Measurements from ENCODE around the gene NCOA7.

Gene NCOA7

DNA sequence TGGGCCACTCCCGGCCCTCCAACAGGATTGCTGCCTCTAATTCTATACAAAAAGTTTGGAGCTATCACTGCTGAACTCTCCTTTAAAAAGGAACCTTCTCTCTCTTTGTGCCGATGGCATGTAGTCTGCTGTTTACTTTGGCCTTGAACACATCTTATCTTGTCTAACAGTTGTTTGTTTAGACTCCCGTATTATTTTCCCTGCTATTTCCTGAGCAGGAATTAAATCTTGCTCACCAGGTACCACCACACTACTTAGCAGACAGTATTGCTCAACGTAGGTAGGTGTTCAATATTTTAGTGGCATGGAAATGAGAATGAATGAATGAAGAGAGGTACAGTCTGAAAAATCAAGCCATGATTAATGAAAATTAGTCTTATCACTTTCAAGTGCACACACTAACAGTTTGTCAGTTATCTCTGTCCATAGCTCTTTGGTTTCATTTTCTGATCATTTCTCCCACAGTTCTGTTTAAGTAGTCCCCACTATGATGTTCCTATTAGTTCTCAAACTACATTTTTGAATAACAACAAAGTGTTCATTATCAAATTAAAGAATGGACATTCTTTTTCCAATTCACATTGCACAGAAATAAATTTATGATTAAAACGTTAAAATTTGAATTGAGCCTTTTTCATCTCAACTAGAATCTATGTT, 48.2 kb upstream of the NCOA7 start:
- H3K4me2 ChIP-seq (ENCODE audit: low read length): peak overlapping the region; percentile 92
- no peaks in the 10 kb centered on the region for H4K20me1 ChIP-seq (ENCODE audit: insufficient read depth, low read length)
- peaks cover 4% of the 10 kb centered on the region; the same call in 1 of the 2 replicates for H3F3A ChIP-seq (ENCODE audit: insufficient read depth, low read length)
- H3K4me3 ChIP-seq (ENCODE audit: low read depth, low read length, poor library complexity, severe bottlenecking): peak overlapping the region; percentile 45
- H3K9ac ChIP-seq (ENCODE audit: low read length): peak overlapping the region; percentile 21
- H3K36me3 ChIP-seq (ENCODE audit: insufficient read depth, low read length): no peaks in the 10 kb centered on the region
- H3K4me1 ChIP-seq (ENCODE audit: insufficient read depth, low read length, severe bottlenecking): peaks cover 69% of the 10 kb centered on the region
- no peaks in the 10 kb centered on the region for H3K79me2 ChIP-seq (ENCODE audit: insufficient read depth, low read length)
- no peak overlapping the region for H2AFZ ChIP-seq (ENCODE audit: low read length)
- no peaks in the 10 kb centered on the region for H3K9me2 ChIP-seq (ENCODE audit: low read depth, low read length)
- H3K9me3 ChIP-seq (ENCODE audit: low read length): no peaks in the 10 kb centered on the region
- TF ChIP-seq EZH2 (IDR thresholded peaks at IDR 0.05; ENCODE audit: borderline replicate concordance, low read length): no peak
- TF ChIP-seq, protein P1, sequence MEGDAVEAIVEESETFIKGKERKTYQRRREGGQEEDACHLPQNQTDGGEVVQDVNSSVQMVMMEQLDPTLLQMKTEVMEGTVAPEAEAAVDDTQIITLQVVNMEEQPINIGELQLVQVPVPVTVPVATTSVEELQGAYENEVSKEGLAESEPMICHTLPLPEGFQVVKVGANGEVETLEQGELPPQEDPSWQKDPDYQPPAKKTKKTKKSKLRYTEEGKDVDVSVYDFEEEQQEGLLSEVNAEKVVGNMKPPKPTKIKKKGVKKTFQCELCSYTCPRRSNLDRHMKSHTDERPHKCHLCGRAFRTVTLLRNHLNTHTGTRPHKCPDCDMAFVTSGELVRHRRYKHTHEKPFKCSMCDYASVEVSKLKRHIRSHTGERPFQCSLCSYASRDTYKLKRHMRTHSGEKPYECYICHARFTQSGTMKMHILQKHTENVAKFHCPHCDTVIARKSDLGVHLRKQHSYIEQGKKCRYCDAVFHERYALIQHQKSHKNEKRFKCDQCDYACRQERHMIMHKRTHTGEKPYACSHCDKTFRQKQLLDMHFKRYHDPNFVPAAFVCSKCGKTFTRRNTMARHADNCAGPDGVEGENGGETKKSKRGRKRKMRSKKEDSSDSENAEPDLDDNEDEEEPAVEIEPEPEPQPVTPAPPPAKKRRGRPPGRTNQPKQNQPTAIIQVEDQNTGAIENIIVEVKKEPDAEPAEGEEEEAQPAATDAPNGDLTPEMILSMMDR (IDR thresholded peaks at IDR 0.05; ENCODE audit: low read length): no peak
- peak overlapping the region; percentile 98 for H3K27ac ChIP-seq (ENCODE audit: low read depth, low read length, poor library complexity, severe bottlenecking)
- H3K27me3 ChIP-seq (ENCODE audit: insufficient read depth, low read length): no peaks in the 10 kb centered on the region

DNA sequence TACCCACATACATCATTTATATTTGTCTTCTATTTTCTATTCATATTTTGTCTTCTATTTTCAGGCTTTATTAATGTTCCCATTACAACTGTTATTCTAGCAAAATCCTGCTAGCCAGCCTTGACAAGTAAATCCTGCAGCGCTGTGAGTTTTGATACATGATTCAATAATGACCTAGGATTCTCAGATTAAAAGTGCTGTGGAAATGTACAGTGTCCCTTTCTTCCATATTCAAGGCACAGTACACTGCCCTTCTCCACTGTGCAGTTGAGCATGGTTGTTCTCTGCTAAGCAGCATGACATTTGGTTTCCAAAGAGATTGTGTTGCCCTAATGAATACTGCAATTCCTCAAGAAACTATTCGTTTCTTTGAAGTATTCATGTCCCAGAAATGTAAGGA, 47.2 kb upstream of the NCOA7 start:
- Histone ChIP-seq H3K27ac (ENCODE audit: low read depth, low read length, poor library complexity, severe bottlenecking) (peak overlapping the region; percentile 98), H3K79me2 (ENCODE audit: insufficient read depth, low read length) (no peaks in the 10 kb centered on the region), H3K27me3 (ENCODE audit: insufficient read depth, low read length) (no peaks in the 10 kb centered on the region), H3K4me2 (ENCODE audit: low read length) (peak overlapping the region; percentile 92), H3K4me1 (ENCODE audit: insufficient read depth, low read length, severe bottlenecking) (peaks cover 71% of the 10 kb centered on the region), H3K9me3 (ENCODE audit: low read length) (no peaks in the 10 kb centered on the region), H3K9ac (ENCODE audit: low read length) (peak overlapping the region; percentile 21; the same call in 1 of the 2 replicates), H3K4me3 (ENCODE audit: low read depth, low read length, poor library complexity, severe bottlenecking) (peak overlapping the region; percentile 45), H2AFZ (ENCODE audit: low read length) (no peak overlapping the region), H3K9me2 (ENCODE audit: low read depth, low read length) (no peaks in the 10 kb centered on the region), H3K36me3 (ENCODE audit: insufficient read depth, low read length) (no peaks in the 10 kb centered on the region), H4K20me1 (ENCODE audit: insufficient read depth, low read length) (no peaks in the 10 kb centered on the region), H3F3A (ENCODE audit: insufficient read depth, low read length) (peaks cover 4% of the 10 kb centered on the region; the same call in 1 of the 2 replicates)
- TF ChIP-seq EZH2 (IDR thresholded peaks at IDR 0.05; ENCODE audit: borderline replicate concordance, low read length): no peak
- TF ChIP-seq, protein P1 (IDR thresholded peaks at IDR 0.05; ENCODE audit: low read length): no peak

DNA sequence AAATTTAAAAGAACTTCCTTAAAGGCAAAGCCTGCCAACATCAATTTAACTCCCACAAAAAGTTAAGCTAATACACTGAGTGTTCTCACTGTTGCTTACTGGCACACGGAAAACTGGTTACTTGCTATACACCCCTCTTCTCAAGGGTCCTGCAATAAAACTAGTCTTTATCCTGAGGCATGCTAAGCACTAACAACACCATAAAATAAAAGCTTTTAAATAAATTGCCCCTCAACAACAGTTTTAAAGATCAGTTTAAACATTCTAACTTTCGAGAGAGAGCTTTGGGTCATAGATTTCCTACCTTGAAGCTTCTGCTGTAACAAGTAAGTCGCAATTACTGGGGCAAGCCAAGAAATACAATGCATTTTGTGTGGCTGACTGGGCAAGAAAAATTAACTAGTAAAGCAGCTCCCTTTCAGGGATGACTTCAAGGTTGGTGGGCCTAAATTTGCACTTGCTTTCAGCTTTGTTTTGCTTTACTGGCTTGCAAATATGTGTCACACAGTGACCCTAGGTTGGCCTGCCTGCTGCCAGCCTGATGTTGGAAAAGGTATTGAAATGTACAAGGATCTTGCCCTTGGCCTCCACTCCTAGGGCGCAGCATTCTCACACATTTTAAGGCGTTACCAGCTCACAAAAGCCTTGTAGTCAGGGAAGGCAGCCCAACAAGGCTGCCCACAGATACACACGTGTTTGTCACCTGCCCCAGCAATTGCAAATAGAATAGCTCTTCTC, 45.3 kb upstream of the NCOA7 start:
- Histone ChIP-seq H2AFZ (ENCODE audit: low read length) (no peak overlapping the region), H3K4me1 (ENCODE audit: insufficient read depth, low read length, severe bottlenecking) (peaks cover 73% of the 10 kb centered on the region), H3F3A (ENCODE audit: insufficient read depth, low read length) (peaks cover 4% of the 10 kb centered on the region; the same call in 1 of the 2 replicates), H3K36me3 (ENCODE audit: insufficient read depth, low read length) (no peaks in the 10 kb centered on the region), H3K4me2 (ENCODE audit: low read length) (peak overlapping the region; percentile 92), H4K20me1 (ENCODE audit: insufficient read depth, low read length) (no peaks in the 10 kb centered on the region), H3K9me2 (ENCODE audit: low read depth, low read length) (no peaks in the 10 kb centered on the region), H3K4me3 (ENCODE audit: low read depth, low read length, poor library complexity, severe bottlenecking) (peak overlapping the region; percentile 72), H3K27ac (ENCODE audit: low read depth, low read length, poor library complexity, severe bottlenecking) (peak overlapping the region; percentile 98), H3K79me2 (ENCODE audit: insufficient read depth, low read length) (peaks cover 6% of the 10 kb centered on the region; the same call in 1 of the 2 replicates), H3K9ac (ENCODE audit: low read length) (peak overlapping the region; percentile 96), H3K27me3 (ENCODE audit: insufficient read depth, low read length) (no peaks in the 10 kb centered on the region), H3K9me3 (ENCODE audit: low read length) (no peaks in the 10 kb centered on the region)
- TF ChIP-seq, protein P1 (IDR thresholded peaks at IDR 0.05; ENCODE audit: low read length): no peak
- no peak for TF ChIP-seq EZH2 (IDR thresholded peaks at IDR 0.05; ENCODE audit: borderline replicate concordance, low read length)
